Ovary (tissue), 3 donors: ENCODE measurements around the gene MFAP5.

Experiments used
- EP300 ChIP-seq: sonication (generic); formaldehyde crosslinking; IDR thresholded peaks from one replicate; pipeline ENCODE4 v1.6.1; 2017; ENCODE audit warnings: antibody characterized with exemption
- TF ChIP-seq, protein P1 (sequence below), 3 donors: fragments of 450-650 bp in 2 of 3; fragments of 200-600 bp in 1 of 3; IDR thresholded peaks; one replicate each; pipeline versions ENCODE4 v1.5.1 to v1.8.0; 2016 to 2022; ENCODE audit warnings: antibody characterized with exemption in 3 of 3, mild to moderate bottlenecking in 1 of 3
- donor health status: DM: no; HTN: no; CAD: no.

DNA sequence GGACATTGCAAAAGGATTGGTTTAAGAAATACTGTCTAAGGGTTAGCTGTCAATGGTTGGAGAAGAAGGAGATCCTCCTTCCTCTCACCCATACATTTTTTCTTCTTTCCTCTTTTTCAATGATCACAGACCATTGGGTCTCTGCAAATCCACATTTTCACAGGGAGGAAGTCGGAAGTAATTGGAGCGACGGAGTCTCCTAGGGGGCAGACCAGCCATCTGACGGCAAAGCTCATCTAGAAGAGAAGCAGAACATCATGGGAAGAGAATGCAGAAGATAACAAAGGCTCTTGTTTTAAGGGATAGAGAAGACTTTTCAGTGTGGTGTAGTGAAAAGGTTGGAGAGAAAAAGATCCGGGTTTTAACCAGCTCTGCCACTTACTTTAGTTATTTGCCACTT lies 14.7 kb downstream of the MFAP5 start:
- TF ChIP-seq, protein P1, sequence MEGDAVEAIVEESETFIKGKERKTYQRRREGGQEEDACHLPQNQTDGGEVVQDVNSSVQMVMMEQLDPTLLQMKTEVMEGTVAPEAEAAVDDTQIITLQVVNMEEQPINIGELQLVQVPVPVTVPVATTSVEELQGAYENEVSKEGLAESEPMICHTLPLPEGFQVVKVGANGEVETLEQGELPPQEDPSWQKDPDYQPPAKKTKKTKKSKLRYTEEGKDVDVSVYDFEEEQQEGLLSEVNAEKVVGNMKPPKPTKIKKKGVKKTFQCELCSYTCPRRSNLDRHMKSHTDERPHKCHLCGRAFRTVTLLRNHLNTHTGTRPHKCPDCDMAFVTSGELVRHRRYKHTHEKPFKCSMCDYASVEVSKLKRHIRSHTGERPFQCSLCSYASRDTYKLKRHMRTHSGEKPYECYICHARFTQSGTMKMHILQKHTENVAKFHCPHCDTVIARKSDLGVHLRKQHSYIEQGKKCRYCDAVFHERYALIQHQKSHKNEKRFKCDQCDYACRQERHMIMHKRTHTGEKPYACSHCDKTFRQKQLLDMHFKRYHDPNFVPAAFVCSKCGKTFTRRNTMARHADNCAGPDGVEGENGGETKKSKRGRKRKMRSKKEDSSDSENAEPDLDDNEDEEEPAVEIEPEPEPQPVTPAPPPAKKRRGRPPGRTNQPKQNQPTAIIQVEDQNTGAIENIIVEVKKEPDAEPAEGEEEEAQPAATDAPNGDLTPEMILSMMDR (IDR thresholded peaks at IDR 0.05) = no peak
- no peak for TF ChIP-seq EP300
